Rectal smooth muscle tissue (tissue), 1 donor: ENCODE measurements around the gene CHST11.

Source experiments
- H3K27ac ChIP-seq: one replicate; pipeline ENCODE4 v1.7.0; 2013; ENCODE audit warnings: low read depth, low read length, inconsistent platforms
- H3K27me3 ChIP-seq: one replicate; pipeline ENCODE4 v1.7.0; 2013; ENCODE audit warnings: low read length; ENCODE audit not compliant: control insufficient read depth, insufficient read depth
- H3K36me3 ChIP-seq: one replicate; pipeline ENCODE4 v1.7.0; 2013; ENCODE audit warnings: low read length; ENCODE audit not compliant: control insufficient read depth, insufficient read depth
- H3K4me1 ChIP-seq: one replicate; pipeline ENCODE4 v1.7.0; 2013; ENCODE audit warnings: low read length; ENCODE audit not compliant: control insufficient read depth, insufficient read depth
- H3K4me3 ChIP-seq: one replicate; pipeline ENCODE4 v1.7.0; 2013; ENCODE audit warnings: low read length
- H3K9ac ChIP-seq: one replicate; pipeline ENCODE4 v1.7.0; 2013; ENCODE audit warnings: low read length

Gene CHST11

GRCh38 chr12:104533134-104533533 lies 76.4 kb downstream of the CHST11 start:
- H3K4me3 ChIP-seq: no peak overlapping the region
- no peaks in the 10 kb centered on the region for H3K36me3 ChIP-seq
- no peak overlapping the region for H3K9ac ChIP-seq
- H3K27me3 ChIP-seq: no peaks in the 10 kb centered on the region
- H3K4me1 ChIP-seq: no peaks in the 10 kb centered on the region
- H3K27ac ChIP-seq: no peak overlapping the region

DNA sequence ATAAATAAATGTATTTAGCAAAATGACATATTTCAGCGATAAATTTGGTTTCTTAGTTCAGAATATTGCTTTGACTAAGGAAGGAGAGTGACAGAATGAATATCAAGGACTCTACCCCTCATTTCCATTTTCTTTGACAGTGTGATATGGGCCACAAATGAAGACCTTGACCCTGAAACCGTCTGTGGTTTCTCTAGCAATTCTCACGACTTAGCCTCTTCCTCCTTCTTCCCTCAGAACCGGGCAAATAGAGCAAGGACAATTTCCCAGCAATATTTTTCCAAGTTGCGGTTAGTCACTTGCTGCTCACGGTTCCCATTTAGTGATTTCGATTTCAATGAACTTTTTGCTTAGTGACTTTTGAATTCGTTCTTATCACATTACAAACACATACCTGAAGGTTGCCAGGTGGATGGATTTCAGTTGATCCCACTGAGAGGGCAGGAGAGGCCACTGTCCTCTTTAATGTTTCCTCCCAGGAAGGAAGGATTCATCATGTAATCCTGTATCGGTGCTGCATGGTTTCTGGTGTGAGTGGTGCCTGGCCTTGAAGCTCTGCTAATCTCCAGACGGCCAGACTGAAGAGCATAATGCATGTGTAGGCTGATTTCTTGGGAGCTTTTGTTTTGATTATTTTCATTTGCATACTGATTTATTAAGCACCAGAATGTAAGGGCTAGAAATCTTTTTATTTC lies 77.6 kb downstream of the CHST11 start:
- Histone ChIP-seq H3K4me1 (no peaks in the 10 kb centered on the region), H3K4me3 (no peak overlapping the region), H3K9ac (no peak overlapping the region), H3K36me3 (no peaks in the 10 kb centered on the region), H3K27me3 (no peaks in the 10 kb centered on the region), H3K27ac (no peak overlapping the region)

GRCh38 chr12:104534857-104535248 lies 78.1 kb downstream of the CHST11 start:
- no peak overlapping the region for H3K27ac ChIP-seq
- no peaks in the 10 kb centered on the region for H3K36me3 ChIP-seq
- no peaks in the 10 kb centered on the region for H3K4me1 ChIP-seq
- H3K27me3 ChIP-seq: no peaks in the 10 kb centered on the region
- H3K9ac ChIP-seq: no peak overlapping the region
- no peak overlapping the region for H3K4me3 ChIP-seq

DNA sequence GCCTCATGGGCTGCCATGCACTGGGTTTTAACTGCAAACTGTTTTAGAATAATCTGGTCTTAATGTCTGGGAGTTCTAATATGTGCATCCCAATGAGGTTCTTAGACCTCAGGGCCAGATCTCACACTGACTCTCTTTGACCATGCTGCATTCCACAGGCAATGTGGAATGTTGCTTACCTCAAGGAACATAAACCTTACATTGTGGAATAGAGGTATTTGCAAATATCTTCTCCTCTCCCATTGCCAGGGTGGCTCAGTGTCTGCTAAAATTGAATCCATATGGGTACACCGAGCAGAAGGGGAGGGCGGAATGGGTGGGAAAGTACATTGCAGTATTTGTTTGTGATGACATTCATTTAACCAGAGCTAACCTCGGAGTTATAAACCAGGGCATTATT lies 78.6 kb downstream of the CHST11 start:
- Histone ChIP-seq H3K36me3 (no peaks in the 10 kb centered on the region), H3K27ac (no peak overlapping the region), H3K4me1 (no peaks in the 10 kb centered on the region), H3K4me3 (no peak overlapping the region), H3K9ac (no peak overlapping the region), H3K27me3 (no peaks in the 10 kb centered on the region)

DNA sequence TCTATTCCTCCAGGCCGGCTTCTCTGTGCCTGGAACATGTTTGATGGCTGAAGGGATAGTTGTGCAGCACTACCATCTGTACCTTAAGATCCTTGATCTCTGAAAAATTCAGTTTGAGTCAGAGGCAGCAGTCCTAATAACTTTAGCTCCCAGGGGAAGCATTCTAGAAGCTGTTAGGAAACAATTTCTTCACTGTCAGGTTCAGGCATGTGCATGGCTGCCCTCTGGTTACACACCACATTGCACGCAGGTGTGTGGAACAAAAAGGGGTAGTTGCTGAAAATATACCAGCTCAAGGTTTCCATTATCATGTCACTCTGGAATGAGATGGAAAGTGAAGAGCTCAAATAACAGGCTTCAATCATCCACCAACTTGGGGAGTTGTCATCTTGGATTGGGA lies 80.1 kb downstream of the CHST11 start:
- Histone ChIP-seq H3K27ac (no peak overlapping the region), H3K4me3 (no peak overlapping the region), H3K36me3 (no peaks in the 10 kb centered on the region), H3K27me3 (no peaks in the 10 kb centered on the region), H3K4me1 (no peaks in the 10 kb centered on the region), H3K9ac (no peak overlapping the region)

- H3K4me1 ChIP-seq: no peaks in the 10 kb centered on the region
- H3K27me3 ChIP-seq: no peaks in the 10 kb centered on the region
- no peak overlapping the region for H3K9ac ChIP-seq
- no peak overlapping the region for H3K27ac ChIP-seq
- no peak overlapping the region for H3K4me3 ChIP-seq
- no peaks in the 10 kb centered on the region for H3K36me3 ChIP-seq
These were observed 81.3 kb downstream of the CHST11 start for GRCh38 chr12:104538056-104538455.

GRCh38 chr12:104538891-104539462 lies 82.2 kb downstream of the CHST11 start:
- H3K4me3 ChIP-seq: no peak overlapping the region
- no peaks in the 10 kb centered on the region for H3K27me3 ChIP-seq
- H3K36me3 ChIP-seq: no peaks in the 10 kb centered on the region
- no peak overlapping the region for H3K27ac ChIP-seq
- no peak overlapping the region for H3K9ac ChIP-seq
- no peaks in the 10 kb centered on the region for H3K4me1 ChIP-seq

GRCh38 chr12:104544836-104545235 lies 88.1 kb downstream of the CHST11 start:
- Histone ChIP-seq H3K4me3 (no peak overlapping the region), H3K9ac (no peak overlapping the region), H3K27me3 (no peaks in the 10 kb centered on the region), H3K36me3 (no peaks in the 10 kb centered on the region), H3K4me1 (no peaks in the 10 kb centered on the region), H3K27ac (no peak overlapping the region)

- Histone ChIP-seq H3K27me3 (no peaks in the 10 kb centered on the region), H3K9ac (no peak overlapping the region), H3K36me3 (no peaks in the 10 kb centered on the region), H3K4me1 (no peaks in the 10 kb centered on the region), H3K27ac (no peak overlapping the region), H3K4me3 (no peak overlapping the region)
These were observed 89.8 kb downstream of the CHST11 start for GRCh38 chr12:104546575-104546974.

- Histone ChIP-seq H3K36me3 (no peaks in the 10 kb centered on the region), H3K27ac (no peak overlapping the region), H3K9ac (no peak overlapping the region), H3K4me1 (no peaks in the 10 kb centered on the region), H3K4me3 (no peak overlapping the region), H3K27me3 (no peaks in the 10 kb centered on the region)
These were observed 90.5 kb downstream of the CHST11 start for GRCh38 chr12:104547235-104547634.

DNA sequence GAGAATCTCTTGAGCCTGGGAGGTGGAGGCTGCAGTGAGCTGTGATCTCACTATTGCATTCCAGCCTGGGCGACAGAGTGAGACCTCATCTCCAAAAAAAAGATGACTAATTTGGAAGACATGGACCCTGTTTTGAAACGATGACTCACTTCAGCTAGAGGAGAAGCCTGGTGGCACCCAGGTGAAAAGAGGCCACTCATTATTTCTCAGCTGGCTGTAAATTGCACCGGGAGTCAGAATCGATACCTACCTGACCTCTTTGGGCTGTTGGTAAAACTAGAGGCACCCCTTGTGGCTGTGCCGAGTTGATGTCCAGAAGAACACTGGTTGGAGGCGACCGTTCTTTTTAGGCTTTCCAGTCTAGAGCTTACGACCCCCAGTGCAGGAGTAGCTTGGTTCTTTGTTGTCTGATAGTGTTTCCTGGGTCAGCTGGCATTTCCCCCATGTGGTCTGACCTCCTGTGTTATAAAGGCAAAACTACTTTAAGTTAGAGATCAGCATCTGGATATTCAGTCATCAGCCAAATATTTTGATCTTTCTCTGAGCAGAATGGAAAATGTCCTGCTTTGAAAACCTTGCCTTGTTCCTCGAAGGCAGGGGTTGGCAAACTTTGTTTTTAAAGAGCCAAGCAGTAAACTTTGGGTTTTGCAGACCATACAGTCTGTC lies 93.2 kb downstream of the CHST11 start:
- no peaks in the 10 kb centered on the region for H3K27me3 ChIP-seq
- no peak overlapping the region for H3K9ac ChIP-seq
- no peak overlapping the region for H3K4me3 ChIP-seq
- no peaks in the 10 kb centered on the region for H3K4me1 ChIP-seq
- H3K27ac ChIP-seq: no peak overlapping the region
- H3K36me3 ChIP-seq: no peaks in the 10 kb centered on the region

DNA sequence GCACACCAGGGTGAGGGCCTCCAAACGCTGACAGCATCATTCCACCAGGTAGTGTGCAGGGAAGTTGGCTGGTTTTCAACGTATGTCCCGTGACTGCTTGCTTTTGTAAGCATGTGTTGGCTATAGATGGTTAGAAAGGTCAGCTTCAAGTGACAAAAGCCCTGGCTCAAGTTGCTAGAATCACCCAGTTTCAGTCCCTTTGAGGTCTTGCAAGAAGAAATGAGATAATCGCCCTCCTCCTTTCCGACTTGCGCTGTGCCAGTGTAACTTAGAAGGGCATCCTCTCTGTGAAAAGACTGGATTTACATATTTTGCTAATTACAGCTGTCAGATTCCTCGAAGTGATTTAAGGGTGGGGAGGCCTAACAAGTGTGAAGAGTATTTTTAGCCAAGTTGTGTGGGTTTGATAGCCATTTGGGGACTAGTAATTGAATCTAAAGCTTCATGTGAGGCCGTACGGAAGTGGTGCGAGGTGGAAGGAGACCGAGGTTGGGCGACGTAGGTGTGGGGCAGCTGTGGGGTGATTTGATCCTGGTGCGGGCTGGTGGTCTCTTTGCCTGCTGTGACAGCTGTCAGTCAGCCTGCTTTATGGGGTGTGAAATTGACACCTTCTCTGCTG lies 94.7 kb downstream of the CHST11 start:
- Histone ChIP-seq H3K9ac (no peak overlapping the region), H3K27ac (no peak overlapping the region), H3K4me1 (no peaks in the 10 kb centered on the region), H3K27me3 (no peaks in the 10 kb centered on the region), H3K4me3 (no peak overlapping the region), H3K36me3 (no peaks in the 10 kb centered on the region)
